ENCODE results near the gene JAML.

The JAML gene

DNA sequence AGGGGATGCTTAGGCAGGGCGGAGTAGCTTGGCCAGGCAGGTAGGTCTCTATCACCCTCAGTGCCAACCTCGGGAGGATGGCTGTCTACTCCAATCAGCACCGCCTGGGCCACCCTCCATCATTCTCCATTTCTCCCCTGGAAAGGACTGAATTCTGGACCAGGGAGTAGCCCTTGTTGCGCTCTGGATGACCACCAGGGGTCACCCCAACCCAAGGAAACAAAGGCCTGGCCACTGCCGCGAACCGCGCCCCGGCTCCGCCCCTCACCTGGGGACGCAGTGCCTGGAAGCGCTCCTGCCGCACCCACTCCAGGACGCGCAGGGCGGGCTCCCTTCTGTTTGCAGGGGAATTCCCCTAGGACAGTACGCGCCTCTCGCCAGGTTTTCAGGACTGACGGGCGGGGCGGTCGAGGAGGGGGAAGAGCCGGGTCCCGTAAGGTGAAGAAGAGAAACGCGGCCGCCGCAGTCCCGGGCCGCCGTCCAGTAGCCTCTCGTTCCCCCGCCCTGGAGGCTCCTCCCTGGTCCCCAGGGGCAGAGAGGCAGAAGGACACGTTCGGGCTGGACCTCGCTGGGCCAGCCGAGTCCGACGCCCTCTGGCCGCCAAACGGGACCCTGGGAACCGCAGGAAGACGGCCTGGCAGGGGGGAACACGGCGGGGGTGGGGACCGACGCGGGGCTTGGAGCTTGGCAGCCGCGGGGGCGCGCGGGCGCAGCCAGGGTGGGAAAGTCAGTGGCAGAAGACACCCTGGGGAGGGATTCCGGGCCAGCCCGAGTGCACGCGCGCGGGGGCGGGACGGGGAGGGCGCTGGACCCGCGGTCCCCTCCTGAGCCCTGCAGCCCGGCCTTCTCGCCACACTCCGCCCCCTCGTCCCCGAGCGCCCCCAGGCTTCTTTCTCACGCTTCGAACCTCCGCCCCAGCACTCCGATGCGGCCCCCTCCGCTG is 79.3 kb downstream of the JAML start:
- DNase-seq (ENCODE audit: low spot score): peak; percentile 95

DNA sequence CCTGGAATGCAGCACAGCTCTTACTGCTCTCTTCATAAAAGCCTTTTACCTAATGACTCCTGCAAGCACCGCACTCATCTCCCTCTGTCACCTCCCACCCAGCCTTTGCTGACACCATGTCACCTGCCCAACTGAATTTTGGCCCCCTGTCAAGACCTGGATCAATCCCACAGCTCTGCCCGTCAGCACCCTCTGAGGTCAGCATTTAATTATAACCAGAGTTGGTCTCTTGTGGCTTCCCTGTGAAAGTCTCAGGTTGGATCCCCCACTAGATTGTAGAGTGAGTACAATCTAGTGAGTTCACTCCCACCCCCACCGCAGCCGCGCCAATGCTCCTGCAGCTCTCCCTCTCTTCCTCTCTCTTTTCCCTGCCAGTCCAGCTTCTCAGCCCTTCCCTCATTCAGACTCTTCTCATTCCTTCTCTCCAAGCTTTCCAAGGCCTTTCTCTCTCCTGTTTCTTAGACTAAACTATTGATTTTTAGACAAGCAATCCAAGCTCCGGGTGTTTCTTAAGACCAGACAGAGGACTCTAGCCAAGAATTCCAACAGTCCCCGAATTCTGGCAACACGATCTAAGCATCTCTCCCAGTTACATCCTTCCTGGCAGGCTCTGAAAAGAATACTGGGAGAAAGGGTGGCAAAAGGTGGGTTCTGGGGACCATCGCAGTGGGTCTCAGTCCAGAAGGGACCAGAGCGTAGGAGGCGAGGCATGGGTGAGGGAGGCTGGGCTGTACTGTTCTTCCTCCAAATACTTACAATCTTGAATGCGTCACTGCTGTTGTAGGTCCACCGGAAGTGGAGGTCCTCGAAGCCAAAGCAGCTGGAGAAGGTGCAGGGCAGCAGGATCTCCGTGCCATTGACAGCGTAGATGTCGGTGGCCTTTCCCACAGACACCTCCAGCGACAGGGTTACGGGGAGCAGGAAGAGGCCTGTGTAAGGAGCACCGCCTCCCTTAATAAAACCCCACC is 80.2 kb downstream of the JAML start:
- no peak for DNase-seq (ENCODE audit: low spot score)

Measured in COLO829 (cell line).